Measurements from ENCODE around the gene SLC25A1. TPM values are rescaled to one million over a fixed set of nuclear protein-coding genes. Genes with fewer than 3 reads are reported as not detected.
A peak's percentile ranks its signal among the peaks of the same experiment; 100 is the strongest.

Gene SLC25A1
- total and polyA plus RNA-seq, 2 of the 8 experiments (the other 6 are each of a cell fraction or from before 2014, with no cell fraction given): 110 to 148 TPM

GRCh38 chr22:19149047-19149883, 29.3 kb downstream of the SLC25A1 start (continued):
- no peak for TF ChIP-seq POU5F1 (IDR thresholded peaks at IDR 0.05; ENCODE audit: low read depth, low read length)
- TF ChIP-seq KDM4A (IDR thresholded peaks at IDR 0.05; ENCODE audit: low read depth, low read length, severe bottlenecking): peak; percentile 81
- no peak for TF ChIP-seq GTF2F1 (IDR thresholded peaks at IDR 0.05; ENCODE audit: borderline replicate concordance, low read depth, low read length)
- peak; percentile 66 for TF ChIP-seq RNF2 (IDR thresholded peaks at IDR 0.05; ENCODE audit: borderline replicate concordance, low read depth, low read length, missing control alignments, poor library complexity, severe bottlenecking)
- no peak for TF ChIP-seq FOSL1 (IDR thresholded peaks at IDR 0.05; ENCODE audit: insufficient read depth, low read depth, low read length)
- TF ChIP-seq TCF12 (IDR thresholded peaks at IDR 0.05; ENCODE audit: low read depth, low read length): no peak
- TF ChIP-seq EZH2 (IDR thresholded peaks at IDR 0.05; ENCODE audit: low read depth, low read length, severe bottlenecking): peak; percentile 98
- TF ChIP-seq RAD21 (IDR thresholded peaks at IDR 0.05 in 1 of 2, conservative IDR thresholded peaks at IDR 0.05 in 1 of 2; ENCODE audit: low read depth in 2 of 2, low read length in 2 of 2): no peak
- TF ChIP-seq JUND (IDR thresholded peaks at IDR 0.05; ENCODE audit: low read length): no peak
- TF ChIP-seq ZNF274 (IDR thresholded peaks at IDR 0.05; ENCODE audit: borderline replicate concordance, extremely low read depth, low read length): no peak
- no peak for TF ChIP-seq USF2 (IDR thresholded peaks at IDR 0.05; ENCODE audit: low read length)
- no peak for TF ChIP-seq HDAC2 (IDR thresholded peaks at IDR 0.05; ENCODE audit: borderline replicate concordance in 1 of 2, low read depth in 2 of 2, low read length in 2 of 2)
- no peak for TF ChIP-seq EP300 (IDR thresholded peaks at IDR 0.05; ENCODE audit: borderline replicate concordance in 1 of 2, low read depth in 2 of 2, low read length in 2 of 2)
- TF ChIP-seq TAF1 (IDR thresholded peaks at IDR 0.05; ENCODE audit: low read depth, low read length): no peak
- no peak for TF ChIP-seq NANOG (IDR thresholded peaks at IDR 0.05; ENCODE audit: insufficient read depth, low read depth, low read length, poor library complexity, severe bottlenecking)
- TF ChIP-seq SAP30 (IDR thresholded peaks at IDR 0.05; ENCODE audit: insufficient read depth, insufficient replicate concordance, low read length): no peak
- TF ChIP-seq POLR2AphosphoS5 (IDR thresholded peaks at IDR 0.05; ENCODE audit: low read depth, low read length): no peak
- TF ChIP-seq BACH1 (IDR thresholded peaks at IDR 0.05; ENCODE audit: low read length): no peak
- TF ChIP-seq TBP (IDR thresholded peaks at IDR 0.05; ENCODE audit: low read depth, low read length): no peak
- no peak for TF ChIP-seq HDAC6 (IDR thresholded peaks at IDR 0.05; ENCODE audit: low read depth, low read length)

All from H1 (cell line).